Suprapubic skin (tissue), 4 donors: Measurements from ENCODE around the gene PCGF3. TPM values are rescaled to one million over a fixed set of nuclear protein-coding genes. Genes with fewer than 3 reads are reported as not detected.

Experiments
- DNase-seq, 2 donors: peaks; one replicate each; pipeline ENCODE4 v3.0.0-alpha.2; 2019; ENCODE audit warnings: low spot score in 2 of 2
- H3K27ac ChIP-seq: fragments of 200-600 bp; sonication (generic); one replicate; pipeline ENCODE4 v1.5.1; 2019
- H3K27me3 ChIP-seq: fragments of 200-600 bp; sonication (generic); one replicate; pipeline ENCODE4 v1.5.1; 2019
- H3K36me3 ChIP-seq: fragments of 200-600 bp; sonication (generic); one replicate; pipeline ENCODE4 v1.5.1; 2019
- H3K4me1 ChIP-seq: fragments of 200-600 bp; sonication (generic); one replicate; pipeline ENCODE4 v1.5.1; 2019
- H3K4me3 ChIP-seq: fragments of 200-600 bp; sonication (generic); one replicate; pipeline ENCODE4 v1.5.1; 2019; ENCODE audit warnings: mild to moderate bottlenecking
- H3K9me3 ChIP-seq: fragments of 200-600 bp; sonication (generic); one replicate; pipeline ENCODE4 v1.5.1; 2019
- EP300 ChIP-seq: sonication (generic); formaldehyde crosslinking; IDR thresholded peaks from one replicate; pipeline ENCODE4 v1.6.1; 2017; ENCODE audit warnings: antibody characterized with exemption
- POLR2A ChIP-seq, 2 donors: fragments of 450-650 bp; IDR thresholded peaks; one replicate each; pipeline ENCODE4 v1.6.1; 2017; ENCODE audit warnings: antibody characterized with exemption in 2 of 2, mild to moderate bottlenecking in 2 of 2, moderate library complexity in 2 of 2
- POLR2AphosphoS5 ChIP-seq, 3 donors: sonication (generic); formaldehyde crosslinking; IDR thresholded peaks; one replicate each; pipeline ENCODE4 v1.6.1; 2017; ENCODE audit warnings: antibody characterized with exemption in 3 of 3
- WGBS: methylation state at CpG from one replicate; pipeline ENCODE4 v1.1.5; 2018; 5-methylcytosine and 5-hydroxymethylcytosine counted together
- total RNA-seq, 4 donors: library from RNA; depleted of rRNA; stranded (reverse); fragments of >200 nt; gene quantifications; one replicate each; pipeline ENCODE4 v1.1.0, GENCODE V29; 2016
- TF ChIP-seq, protein P1 (sequence below), 2 donors: fragments of 200-600 bp in 1 of 2; fragments of 450-650 bp in 1 of 2; sonication (generic) in 1 of 2; IDR thresholded peaks; one replicate each; pipeline ENCODE4 v1.5.1; 2016 to 2019; ENCODE audit warnings: antibody characterized with exemption in 2 of 2, mild to moderate bottlenecking in 1 of 2, moderate library complexity in 1 of 2

PCGF3 gene
- total RNA-seq, 4 donors from 2014 or later = 59.7 to 152 (median 71.2) TPM

GRCh38 chr4:808860-809570 lies 103.4 kb downstream of the PCGF3 start:
- H3K9me3 ChIP-seq = no peaks in the 10 kb centered on the region
- no peaks in the 10 kb centered on the region for H3K4me1 ChIP-seq
- H3K36me3 ChIP-seq = no peaks in the 10 kb centered on the region
- TF ChIP-seq POLR2A (IDR thresholded peaks at IDR 0.05) (no peak), EP300 (no peak), POLR2AphosphoS5 (IDR thresholded peaks at IDR 0.05) (no peak)
- TF ChIP-seq, protein P1, sequence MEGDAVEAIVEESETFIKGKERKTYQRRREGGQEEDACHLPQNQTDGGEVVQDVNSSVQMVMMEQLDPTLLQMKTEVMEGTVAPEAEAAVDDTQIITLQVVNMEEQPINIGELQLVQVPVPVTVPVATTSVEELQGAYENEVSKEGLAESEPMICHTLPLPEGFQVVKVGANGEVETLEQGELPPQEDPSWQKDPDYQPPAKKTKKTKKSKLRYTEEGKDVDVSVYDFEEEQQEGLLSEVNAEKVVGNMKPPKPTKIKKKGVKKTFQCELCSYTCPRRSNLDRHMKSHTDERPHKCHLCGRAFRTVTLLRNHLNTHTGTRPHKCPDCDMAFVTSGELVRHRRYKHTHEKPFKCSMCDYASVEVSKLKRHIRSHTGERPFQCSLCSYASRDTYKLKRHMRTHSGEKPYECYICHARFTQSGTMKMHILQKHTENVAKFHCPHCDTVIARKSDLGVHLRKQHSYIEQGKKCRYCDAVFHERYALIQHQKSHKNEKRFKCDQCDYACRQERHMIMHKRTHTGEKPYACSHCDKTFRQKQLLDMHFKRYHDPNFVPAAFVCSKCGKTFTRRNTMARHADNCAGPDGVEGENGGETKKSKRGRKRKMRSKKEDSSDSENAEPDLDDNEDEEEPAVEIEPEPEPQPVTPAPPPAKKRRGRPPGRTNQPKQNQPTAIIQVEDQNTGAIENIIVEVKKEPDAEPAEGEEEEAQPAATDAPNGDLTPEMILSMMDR (IDR thresholded peaks at IDR 0.05) = no peak
- no peak overlapping the region for H3K4me3 ChIP-seq
- H3K27ac ChIP-seq = no peak overlapping the region
- peaks cover 40% of the 10 kb centered on the region for H3K27me3 ChIP-seq
- peak in 1 of 2 donors; percentile 27 for DNase-seq
- 76% methylated on average over 28 of the region's 30 CpGs for WGBS

GRCh38 chr4:813900-814299 lies 108.3 kb downstream of the PCGF3 start:
- no peak for DNase-seq
- Histone ChIP-seq H3K4me3 (no peak overlapping the region), H3K27ac (no peak overlapping the region), H3K4me1 (no peaks in the 10 kb centered on the region), H3K36me3 (no peaks in the 10 kb centered on the region), H3K9me3 (no peaks in the 10 kb centered on the region), H3K27me3 (peaks cover 76% of the 10 kb centered on the region)
- WGBS = 61% methylated on average over 10 of the region's 10 CpGs
- TF ChIP-seq, protein P1 (IDR thresholded peaks at IDR 0.05) = no peak
- TF ChIP-seq EP300 (no peak), POLR2A (IDR thresholded peaks at IDR 0.05) (no peak), POLR2AphosphoS5 (IDR thresholded peaks at IDR 0.05) (no peak)

GRCh38 chr4:814312-814850 lies 108.7 kb downstream of the PCGF3 start:
- TF ChIP-seq, protein P1 (IDR thresholded peaks at IDR 0.05) = no peak
- TF ChIP-seq POLR2AphosphoS5 (IDR thresholded peaks at IDR 0.05) (no peak), EP300 (no peak), POLR2A (IDR thresholded peaks at IDR 0.05) (no peak)
- Histone ChIP-seq H3K27me3 (peaks cover 81% of the 10 kb centered on the region), H3K4me1 (no peaks in the 10 kb centered on the region), H3K4me3 (no peak overlapping the region), H3K27ac (no peak overlapping the region), H3K36me3 (no peaks in the 10 kb centered on the region), H3K9me3 (no peaks in the 10 kb centered on the region)
- DNase-seq = no peak
- 70% methylated on average over 10 of the region's 14 CpGs for WGBS

DNA sequence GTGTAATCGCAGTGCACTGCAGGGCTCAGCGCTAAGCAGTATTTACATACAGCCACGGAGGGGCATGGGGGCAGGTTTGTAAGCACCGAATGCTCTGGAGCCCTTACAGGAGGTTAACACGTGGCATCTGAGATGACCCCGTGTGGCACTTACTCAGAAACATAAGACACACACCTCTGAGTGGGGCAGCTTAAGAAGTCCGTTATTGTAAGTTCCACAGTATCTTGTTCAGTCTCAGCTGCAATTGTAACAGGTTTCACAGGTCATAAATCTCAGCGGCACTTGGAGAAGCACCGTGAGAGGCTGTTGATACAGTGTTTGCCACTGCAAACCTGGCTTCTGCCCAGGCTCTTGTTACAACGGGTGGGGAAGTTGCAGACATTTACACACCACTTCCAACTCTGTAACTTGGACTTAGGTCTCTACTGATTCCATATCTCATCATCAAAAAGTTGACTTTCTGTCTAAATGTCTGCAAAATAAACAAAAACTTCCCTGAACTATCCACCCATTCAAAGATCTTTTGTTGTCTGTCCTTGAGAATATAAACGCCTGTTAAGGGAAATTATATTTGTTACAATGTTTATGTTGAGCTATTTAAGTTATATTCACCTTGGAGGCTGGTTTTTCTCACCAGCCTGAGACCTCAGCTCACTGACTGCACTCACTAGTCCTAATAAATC lies 110.0 kb downstream of the PCGF3 start:
- 30% methylated on average over 11 of the region's 11 CpGs for WGBS
- peak in 1 of 2 donors; percentile 11 for DNase-seq
- no peaks in the 10 kb centered on the region for H3K36me3 ChIP-seq
- H3K27me3 ChIP-seq = peaks cover 91% of the 10 kb centered on the region
- H3K9me3 ChIP-seq = no peaks in the 10 kb centered on the region
- H3K4me3 ChIP-seq = no peak overlapping the region
- no peaks in the 10 kb centered on the region for H3K4me1 ChIP-seq
- no peak for TF ChIP-seq EP300
- no peak overlapping the region for H3K27ac ChIP-seq

DNA sequence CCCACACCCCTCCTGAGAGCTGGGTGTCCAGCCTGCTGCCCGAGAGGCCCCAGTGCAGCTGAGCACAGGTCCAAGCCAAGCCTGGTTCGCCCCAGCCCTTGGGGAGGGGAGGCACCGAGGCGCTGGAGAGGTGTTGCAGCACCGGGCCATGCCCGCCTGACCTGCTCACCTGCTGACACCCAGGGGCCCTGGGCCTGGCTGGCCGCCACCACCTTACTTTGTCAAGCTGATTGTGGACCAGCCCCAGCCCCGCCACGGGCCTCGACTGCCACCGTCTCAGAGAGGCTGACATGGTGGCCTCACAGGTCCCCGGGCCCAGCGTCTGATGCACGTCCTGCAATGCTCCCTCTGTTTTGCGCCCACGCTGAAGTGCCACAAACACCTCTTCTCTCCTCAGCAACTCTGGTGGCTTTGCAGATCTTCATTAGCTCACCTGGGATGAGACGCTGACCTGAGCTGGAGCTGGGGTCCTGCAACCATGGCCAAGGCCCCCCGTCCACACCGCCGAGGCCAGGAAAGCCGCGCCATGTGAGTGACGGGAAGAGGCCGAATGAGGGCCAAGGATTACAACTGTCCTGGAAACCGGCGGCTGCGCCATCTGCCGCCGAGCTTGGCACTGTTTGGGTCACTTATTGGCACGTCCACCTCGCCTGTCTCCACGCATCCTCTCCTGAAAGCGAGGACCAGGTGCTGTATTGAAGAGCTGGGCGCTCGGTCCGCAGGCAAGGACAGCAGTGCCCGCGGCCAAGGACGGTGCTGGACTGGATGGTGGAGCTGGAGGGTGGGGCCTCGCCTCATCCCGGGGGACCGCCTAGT lies 112.7 kb downstream of the PCGF3 start:
- Histone ChIP-seq H3K36me3 (no peaks in the 10 kb centered on the region), H3K4me1 (no peaks in the 10 kb centered on the region), H3K27me3 (peaks cover 91% of the 10 kb centered on the region), H3K4me3 (no peak overlapping the region), H3K9me3 (no peaks in the 10 kb centered on the region), H3K27ac (no peak overlapping the region)
- 92% methylated on average over 27 of the region's 42 CpGs for WGBS
- peak in 1 of 2 donors; percentile 53 for DNase-seq
- TF ChIP-seq POLR2AphosphoS5 (IDR thresholded peaks at IDR 0.05) (no peak), POLR2A (IDR thresholded peaks at IDR 0.05) (no peak), EP300 (no peak)
- TF ChIP-seq, protein P1 (IDR thresholded peaks at IDR 0.05) = no peak
